HG03175 (cell line): ENCODE measurements around the gene TMEM53.
"Not testable (repeated sequence)": the region's sequence is repeated elsewhere in the genome, so short reads cannot be mapped to it uniquely, and the experiment has no call there.

ENCODE experiments used
- ATAC-seq: cut with Tn5 transposase; IDR thresholded peaks from one replicate; pipeline ENCODE4 v1.9.1; 2021; ENCODE audit warnings: mild to moderate bottlenecking, moderate library complexity; ENCODE audit not compliant: unreplicated experiment

Gene TMEM53

GRCh38 chr1:44673675-44674112 is 587 bp downstream of the TMEM53 start:
- no peak for ATAC-seq

GRCh38 chr1:44672961-44673674 is 1.2 kb downstream of the TMEM53 start:
- no peak for ATAC-seq

GRCh38 chr1:44672254-44672955 is 1.9 kb downstream of the TMEM53 start:
- no peak for ATAC-seq

- no peak for ATAC-seq
Observed at GRCh38 chr1:44670751-44671640, 3.3 kb downstream of the TMEM53 start.

GRCh38 chr1:44666719-44667118 is 7.6 kb downstream of the TMEM53 start:
- not testable (repeated sequence) for ATAC-seq

- ATAC-seq: no peak
Observed at GRCh38 chr1:44664730-44665370, 9.4 kb downstream of the TMEM53 start.

GRCh38 chr1:44663417-44663816 is 10.9 kb downstream of the TMEM53 start:
- ATAC-seq: no peak

- ATAC-seq: no peak
Observed at GRCh38 chr1:44662683-44663030, 11.6 kb downstream of the TMEM53 start.

- ATAC-seq: no peak
Observed at GRCh38 chr1:44661781-44662682, 12.2 kb downstream of the TMEM53 start.

- ATAC-seq: no peak
Observed at GRCh38 chr1:44660176-44660575, 14.1 kb downstream of the TMEM53 start.

- no peak for ATAC-seq
Observed at GRCh38 chr1:44659566-44659965, 14.7 kb downstream of the TMEM53 start.

GRCh38 chr1:44655609-44656008 is 18.7 kb downstream of the TMEM53 start:
- no peak for ATAC-seq

- ATAC-seq: no peak
Observed at GRCh38 chr1:44654621-44655187, 19.6 kb downstream of the TMEM53 start.

GRCh38 chr1:44653107-44653964 is 20.9 kb downstream of the TMEM53 start:
- ATAC-seq: no peak

GRCh38 chr1:44652445-44653106 is 21.7 kb downstream of the TMEM53 start:
- ATAC-seq: no peak

GRCh38 chr1:44651069-44651468 is 23.2 kb downstream of the TMEM53 start:
- no peak for ATAC-seq

GRCh38 chr1:44650159-44650831 is 24.0 kb downstream of the TMEM53 start:
- ATAC-seq: no peak

GRCh38 chr1:44649788-44650158 is 24.5 kb downstream of the TMEM53 start:
- ATAC-seq: no peak
